Karpas-422 (cell line): ENCODE data around the gene GFPT2. TPM values are rescaled to one million over a fixed set of nuclear protein-coding genes. Genes with fewer than 3 reads are reported as not detected.

Experiments
- DNase-seq: peaks from one replicate; pipeline ENCODE4 v3.0.0-alpha.2; 2015
- H2AFZ ChIP-seq: fragments of 200-600 bp; sonication (generic); 2 replicates; pipeline ENCODE4 v1.6.1; 2014; ENCODE audit warnings: antibody characterized with exemption, low read length, mixed read lengths
- H3K27ac ChIP-seq: fragments of 200-600 bp; sonication (generic); 2 replicates; pipeline ENCODE4 v1.5.1; 2014; ENCODE audit warnings: mild to moderate bottlenecking, low read length, moderate library complexity
- H3K27me3 ChIP-seq: fragments of 200-600 bp; sonication (generic); 2 replicates; pipeline ENCODE4 v1.6.1; 2014; ENCODE audit warnings: low read length, mixed read lengths
- H3K36me3 ChIP-seq: fragments of 200-600 bp; sonication (generic); 2 replicates; pipeline ENCODE4 v1.6.1; 2014; ENCODE audit warnings: low read length, mixed read lengths; ENCODE audit not compliant: insufficient read depth
- H3K4me1 ChIP-seq: fragments of 200-600 bp; sonication (generic); 2 replicates; pipeline ENCODE4 v1.6.1; 2014; ENCODE audit warnings: mild to moderate bottlenecking, low read length, mixed read lengths
- H3K4me2 ChIP-seq: fragments of 200-600 bp; sonication (generic); 2 replicates; pipeline ENCODE4 v1.6.1; 2014; ENCODE audit warnings: low read length, low read depth, mild to moderate bottlenecking; ENCODE audit not compliant: poor library complexity, severe bottlenecking
- H3K4me3 ChIP-seq: fragments of 200-600 bp; sonication (generic); 2 replicates; pipeline ENCODE4 v1.5.1; 2014; ENCODE audit warnings: mild to moderate bottlenecking, antibody characterized with exemption, low read length, mixed read lengths
- H3K79me2 ChIP-seq: fragments of 200-600 bp; sonication (generic); 2 replicates; pipeline ENCODE4 v1.6.1; 2014; ENCODE audit warnings: mild to moderate bottlenecking, low read length, mixed read lengths
- H3K9ac ChIP-seq: fragments of 200-600 bp; sonication (generic); 2 replicates; pipeline ENCODE4 v1.6.0; 2014; ENCODE audit warnings: low read length
- H3K9me2 ChIP-seq: fragments of 200-600 bp; sonication (generic), shearing (Covaris generic); replicated peaks from 2 replicates; pipeline ENCODE4 v1.6.0; 2014; ENCODE audit warnings: mild to moderate bottlenecking, low read length, moderate library complexity; ENCODE audit not compliant: insufficient read depth
- H3K9me3 ChIP-seq: fragments of 300-700, 200-600 bp; sonication (generic); 2 replicates; pipeline ENCODE4 v1.6.1; 2014; ENCODE audit warnings: low read length, mixed read lengths
- H4K20me1 ChIP-seq: fragments of 200-600 bp; sonication (generic); 2 replicates; pipeline ENCODE4 v1.6.1; 2014; ENCODE audit warnings: mild to moderate bottlenecking, antibody characterized with exemption, low read length, low read depth; ENCODE audit not compliant: insufficient read depth
- total RNA-seq: library from RNA; depleted of rRNA; stranded (reverse); fragments of >200 nt; shearing (Covaris generic); gene quantifications from 2 replicates; pipeline ENCODE4 v1.2.3, GENCODE V29; 2014; ENCODE audit warnings: low replicate concordance; rRNA removed

GFPT2 gene
- total RNA-seq, 1 experiment from 2014 or later = 11.7 TPM

- H3K9ac ChIP-seq = no peak overlapping the region
- no peaks in the 10 kb centered on the region for H3K27me3 ChIP-seq
- H3K4me3 ChIP-seq = no peak overlapping the region
- no peak overlapping the region for H3K4me2 ChIP-seq
- no peaks in the 10 kb centered on the region for H3K4me1 ChIP-seq
- no peak overlapping the region for H3K27ac ChIP-seq
- peaks cover 77% of the 10 kb centered on the region for H3K36me3 ChIP-seq
- H2AFZ ChIP-seq = no peak overlapping the region
- no peak for DNase-seq
- peaks cover 16% of the 10 kb centered on the region for H3K79me2 ChIP-seq
- H4K20me1 ChIP-seq = no peaks in the 10 kb centered on the region
- H3K9me3 ChIP-seq = peaks cover 44% of the 10 kb centered on the region
- H3K9me2 ChIP-seq = no peaks in the 10 kb centered on the region
These were observed 78.4 kb downstream of the GFPT2 start for GRCh38 chr5:180274695-180275094.

- peaks cover 76% of the 10 kb centered on the region for H3K36me3 ChIP-seq
These were observed 81.9 kb downstream of the GFPT2 start for GRCh38 chr5:180271221-180271620.

GRCh38 chr5:180259260-180259611, 93.9 kb downstream of the GFPT2 start:
- Histone ChIP-seq H3K4me1 (no peaks in the 10 kb centered on the region), H3K27me3 (no peaks in the 10 kb centered on the region), H3K9me3 (peaks cover 62% of the 10 kb centered on the region), H3K9me2 (no peaks in the 10 kb centered on the region), H3K27ac (no peak overlapping the region), H2AFZ (no peak overlapping the region), H3K4me2 (no peak overlapping the region), H4K20me1 (no peaks in the 10 kb centered on the region), H3K36me3 (peaks cover 89% of the 10 kb centered on the region), H3K4me3 (no peak overlapping the region), H3K79me2 (no peaks in the 10 kb centered on the region), H3K9ac (no peak overlapping the region)
- DNase-seq = no peak

More at GRCh38 chr5:180271221-180271620, 81.9 kb downstream of the GFPT2 start:
- Histone ChIP-seq H3K4me2 (no peak overlapping the region), H4K20me1 (no peaks in the 10 kb centered on the region), H2AFZ (no peak overlapping the region), H3K9me3 (peaks cover 31% of the 10 kb centered on the region), H3K9me2 (no peaks in the 10 kb centered on the region), H3K79me2 (peaks cover 4% of the 10 kb centered on the region; the same call in 1 of the 2 replicates), H3K4me3 (no peak overlapping the region), H3K27me3 (no peaks in the 10 kb centered on the region), H3K9ac (no peak overlapping the region), H3K27ac (no peak overlapping the region), H3K4me1 (no peaks in the 10 kb centered on the region)
- DNase-seq = no peak

- no peaks in the 10 kb centered on the region for H3K4me1 ChIP-seq
- no peak overlapping the region for H3K9ac ChIP-seq
- no peaks in the 10 kb centered on the region for H4K20me1 ChIP-seq
- no peak for DNase-seq
- peaks cover 71% of the 10 kb centered on the region for H3K36me3 ChIP-seq
- H3K9me2 ChIP-seq = no peaks in the 10 kb centered on the region
- no peak overlapping the region for H3K27ac ChIP-seq
- no peak overlapping the region for H3K4me3 ChIP-seq
- no peak overlapping the region for H3K4me2 ChIP-seq
- no peak overlapping the region for H2AFZ ChIP-seq
- no peaks in the 10 kb centered on the region for H3K79me2 ChIP-seq
- no peaks in the 10 kb centered on the region for H3K27me3 ChIP-seq
- H3K9me3 ChIP-seq = peaks cover 38% of the 10 kb centered on the region
These were observed 99.9 kb downstream of the GFPT2 start for GRCh38 chr5:180253036-180253824.

- no peaks in the 10 kb centered on the region for H3K79me2 ChIP-seq
- H3K36me3 ChIP-seq = peaks cover 71% of the 10 kb centered on the region
- DNase-seq = no peak
- H3K4me3 ChIP-seq = no peak overlapping the region
- H3K27me3 ChIP-seq = no peaks in the 10 kb centered on the region
- H3K9me3 ChIP-seq = peaks cover 25% of the 10 kb centered on the region
- no peak overlapping the region for H2AFZ ChIP-seq
- H3K9ac ChIP-seq = no peak overlapping the region
- H3K9me2 ChIP-seq = no peaks in the 10 kb centered on the region
- H4K20me1 ChIP-seq = no peaks in the 10 kb centered on the region
- H3K27ac ChIP-seq = no peak overlapping the region
- no peak overlapping the region for H3K4me2 ChIP-seq
- no peaks in the 10 kb centered on the region for H3K4me1 ChIP-seq
These were observed 101.2 kb downstream of the GFPT2 start for GRCh38 chr5:180251887-180252286.

- H3K79me2 ChIP-seq = no peaks in the 10 kb centered on the region
- H2AFZ ChIP-seq = no peak overlapping the region
- no peak overlapping the region for H3K27ac ChIP-seq
- H3K36me3 ChIP-seq = peaks cover 74% of the 10 kb centered on the region
- H4K20me1 ChIP-seq = no peaks in the 10 kb centered on the region
- H3K9ac ChIP-seq = no peak overlapping the region
- no peak overlapping the region for H3K4me3 ChIP-seq
- no peaks in the 10 kb centered on the region for H3K27me3 ChIP-seq
- H3K9me2 ChIP-seq = no peaks in the 10 kb centered on the region
- no peaks in the 10 kb centered on the region for H3K4me1 ChIP-seq
- peaks cover 25% of the 10 kb centered on the region for H3K9me3 ChIP-seq
- H3K4me2 ChIP-seq = no peak overlapping the region
- no peak for DNase-seq
These were observed 102.0 kb downstream of the GFPT2 start for GRCh38 chr5:180251141-180251540.

Other genes starting within 250 kb of the GFPT2 start
- gene RASGEF1C, start 144.1 kb downstream of the GFPT2 start, total RNA-seq = not detected in 2 replicates
- gene MAPK9, start 61.3 kb downstream of the GFPT2 start, total RNA-seq = 26.8 and 33.0 TPM in 2 replicates
- gene CNOT6, start 141.0 kb upstream of the GFPT2 start, total RNA-seq = 10.4 and 20.1 TPM in 2 replicates
- not detected in 2 replicates for gene SCGB3A1, start 238.2 kb upstream of the GFPT2 start, total RNA-seq